DMS53 (cell line): Measurements from ENCODE around the gene MAN2A2.
"Not testable (repeated sequence)": the region's sequence is repeated elsewhere in the genome, so short reads cannot be mapped to it uniquely, and the experiment has no call there.

Experiments used
- DNase-seq: peaks from one replicate; lab custom pipeline; 2025; lab: John Stamatoyannopoulos, UW

Gene MAN2A2

GRCh38 chr15:90918034-90918788 is 15.1 kb downstream of the MAN2A2 start:
- no peak for DNase-seq

DNA sequence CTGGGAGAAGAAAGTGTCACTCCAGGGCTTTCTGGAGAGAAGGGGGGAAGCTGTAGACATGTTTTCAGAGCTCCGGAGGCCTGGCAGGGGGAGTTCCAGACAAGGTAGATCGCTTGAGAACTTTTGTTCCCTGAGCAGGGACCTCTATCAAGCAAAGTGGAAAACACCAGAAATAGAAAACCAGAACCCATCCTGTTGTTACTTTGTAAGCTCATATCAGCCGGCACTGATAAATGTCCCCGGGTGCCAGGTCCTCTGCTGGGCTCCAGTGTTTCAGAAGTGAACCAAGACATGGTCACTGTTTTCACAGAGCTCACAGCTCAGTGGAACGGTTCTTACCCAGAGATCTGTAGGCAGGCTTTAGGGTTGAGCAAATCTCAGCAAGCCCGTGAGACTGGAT is 15.7 kb downstream of the MAN2A2 start:
- no peak for DNase-seq

DNA sequence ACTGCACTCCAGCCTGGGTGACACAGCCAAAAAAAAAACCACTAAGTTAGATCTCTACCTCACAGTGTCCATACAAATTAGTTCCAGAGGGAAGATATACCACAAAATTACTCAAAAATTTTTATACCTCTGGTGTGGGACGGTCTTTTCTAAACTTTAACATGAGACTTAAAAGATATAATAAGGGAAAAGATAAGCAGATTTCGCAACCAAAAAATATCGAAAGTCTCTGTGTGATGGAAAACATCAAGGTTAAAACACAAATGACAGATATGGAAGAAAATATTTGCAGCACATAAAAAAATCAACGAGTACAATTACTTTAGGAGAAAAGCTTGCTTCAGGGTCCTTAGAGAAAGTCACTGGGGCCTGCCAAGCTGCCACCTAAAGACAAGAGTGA is 18.8 kb downstream of the MAN2A2 start:
- DNase-seq, result no peak

DNA sequence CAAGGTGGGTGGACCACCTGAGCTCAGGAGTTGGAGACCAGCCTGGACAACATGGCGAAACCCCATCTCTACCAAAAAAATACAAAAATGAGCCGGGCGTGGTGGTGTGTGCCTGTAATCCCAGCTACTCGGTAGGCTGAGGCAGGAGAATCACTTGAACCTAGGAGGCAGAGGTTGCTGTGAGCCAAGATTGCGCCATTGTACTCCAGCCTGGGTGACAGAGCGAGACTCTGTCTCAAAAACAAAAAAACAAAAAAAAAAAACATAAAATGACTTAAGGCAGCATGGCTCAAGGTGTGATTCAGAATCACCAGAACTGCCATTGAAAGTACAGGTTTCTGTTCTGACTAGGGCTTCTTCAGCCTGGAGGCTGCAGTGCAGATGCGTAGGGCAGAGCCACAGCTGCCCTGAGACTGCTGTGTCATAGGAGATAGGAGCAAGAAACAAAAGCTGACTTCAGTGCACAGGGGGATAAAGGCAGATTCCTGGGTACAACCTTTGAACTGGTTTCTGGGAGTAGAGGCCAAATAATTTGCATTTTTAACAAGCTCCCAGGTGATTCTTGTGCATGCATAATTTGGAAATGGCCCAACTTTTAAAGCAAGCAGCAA is 19.7 kb downstream of the MAN2A2 start:
- not testable (repeated sequence) for DNase-seq

- DNase-seq, result no peak
Measured at GRCh38 chr15:90924375-90924774, 21.3 kb downstream of the MAN2A2 start.

GRCh38 chr15:90926766-90927165 is 23.7 kb downstream of the MAN2A2 start:
- not testable (repeated sequence) for DNase-seq

GRCh38 chr15:90928106-90928505 is 25.0 kb downstream of the MAN2A2 start:
- DNase-seq, result not testable (repeated sequence)

- DNase-seq, result no peak
Measured at GRCh38 chr15:90929246-90930019, 26.3 kb downstream of the MAN2A2 start.

DNA sequence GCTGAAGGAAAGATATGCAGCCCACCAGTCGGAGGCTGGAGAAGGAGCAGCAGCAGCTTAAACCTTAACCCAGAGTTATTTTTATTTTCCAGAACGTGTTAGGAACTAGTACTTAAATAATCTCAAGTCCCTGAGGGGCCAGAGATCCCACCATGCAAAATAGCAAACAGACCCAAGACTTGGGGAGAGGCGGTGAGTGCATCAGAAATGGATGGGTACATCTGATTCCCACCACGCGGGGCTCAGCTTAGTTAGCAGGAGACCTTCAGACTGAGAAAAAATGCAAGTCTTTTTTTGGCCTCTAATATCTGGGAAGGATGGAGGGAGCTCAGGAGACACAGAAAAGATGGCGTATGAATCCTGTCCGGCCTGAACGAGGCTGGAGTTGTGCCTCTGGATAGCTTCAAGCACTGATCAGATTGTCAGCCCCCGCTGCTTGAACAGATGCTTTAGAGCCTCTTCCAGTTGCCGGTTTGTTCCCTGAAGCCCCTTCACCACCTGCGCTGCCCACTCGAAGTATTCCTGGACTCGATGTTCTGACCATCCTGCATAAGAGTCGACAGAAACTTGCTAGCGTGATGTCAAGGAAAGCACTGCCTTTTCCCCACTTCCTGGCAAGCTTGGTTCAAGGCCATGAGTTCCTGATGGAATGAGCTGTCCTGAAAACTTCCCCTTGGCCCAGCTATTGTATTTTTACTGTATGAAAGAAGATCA is 27.9 kb downstream of the MAN2A2 start:
- DNase-seq, result peak; percentile 59

- DNase-seq, result no peak
Measured at GRCh38 chr15:90931575-90931827, 28.4 kb downstream of the MAN2A2 start.

DNA sequence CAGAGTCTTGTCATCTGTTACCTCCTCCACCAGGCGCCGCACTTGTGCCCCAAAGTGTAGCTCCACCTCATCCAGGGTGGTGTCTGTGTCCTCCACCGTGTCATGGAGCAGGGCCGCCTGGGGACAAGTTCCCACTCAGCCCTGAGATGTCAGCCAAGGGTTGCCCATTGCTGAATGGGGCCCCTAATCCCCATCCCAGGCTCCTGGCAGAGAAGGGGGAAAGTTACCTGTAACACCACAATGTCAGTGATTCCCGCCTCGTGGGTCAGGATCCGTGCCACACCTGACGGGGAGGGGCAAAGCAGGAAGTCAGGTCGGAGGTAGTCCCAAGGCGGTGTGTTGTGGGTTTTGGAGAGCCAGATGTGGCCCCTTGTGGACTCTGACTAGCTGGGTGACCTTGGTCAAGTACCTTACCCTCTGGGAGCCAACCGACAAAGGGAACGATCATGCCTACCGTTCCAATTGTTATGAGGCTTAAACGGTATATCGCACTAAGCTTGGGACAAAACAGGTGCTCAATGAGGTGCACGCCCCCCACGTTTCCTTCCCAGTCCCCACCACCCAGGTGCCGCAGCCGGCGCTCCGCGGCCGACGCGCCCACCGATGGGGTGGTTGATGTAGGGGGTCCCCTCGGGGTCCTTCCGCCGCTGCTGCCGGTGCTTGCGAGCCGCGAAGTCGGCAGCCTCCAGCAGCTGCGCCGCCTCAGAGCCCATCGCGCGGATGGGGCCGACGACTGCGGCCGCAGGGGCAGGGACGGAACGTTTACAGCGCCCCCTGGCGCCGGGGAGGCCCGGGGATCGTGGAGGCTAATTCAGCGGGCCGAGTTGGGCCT is 28.9 kb downstream of the MAN2A2 start, which contains the start of gene HDDC3:
Gene HDDC3, minus strand, starts transcription at position 722 of the 832 bp plus-strand sequence. Its CDS starts 9 bp downstream, at position 713.
- peak; percentile 94 for DNase-seq

DNA sequence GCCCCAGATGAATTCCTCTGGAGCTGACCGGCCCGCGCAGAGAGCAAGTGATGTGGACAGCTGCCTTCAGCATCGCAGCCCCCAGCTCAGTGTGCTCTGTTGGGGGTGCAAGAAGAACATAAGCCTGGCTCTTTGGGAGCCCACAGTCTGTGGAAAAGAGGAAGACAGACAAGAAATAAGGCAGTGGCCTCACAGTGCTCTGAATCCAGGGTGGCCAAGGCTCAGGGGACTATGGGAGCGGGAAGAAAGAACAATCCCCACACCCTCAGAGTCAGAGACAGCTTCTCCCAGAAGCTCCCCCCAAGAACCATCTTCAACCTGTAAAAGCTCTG is 29.5 kb downstream of the MAN2A2 start:
- DNase-seq, result no peak

DNA sequence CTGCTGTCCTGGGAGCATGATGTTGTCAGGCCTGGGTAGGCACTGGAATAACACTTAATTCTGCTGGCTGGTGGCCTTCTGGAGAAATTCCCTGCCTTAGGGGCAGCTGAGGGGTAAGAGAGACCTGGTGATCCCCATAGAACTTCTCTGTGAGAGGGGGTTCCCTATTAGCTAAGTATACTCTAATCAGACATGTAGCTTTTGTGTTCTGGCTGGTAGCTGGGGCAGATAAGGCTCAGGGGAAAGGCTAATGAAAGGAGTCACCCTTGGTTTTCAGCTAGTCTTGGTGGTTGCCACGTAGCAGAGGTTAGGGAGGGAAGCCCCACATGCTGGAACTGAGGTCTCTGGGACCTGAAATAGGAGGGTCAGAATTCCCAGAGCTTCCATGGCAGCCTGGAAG is 30.2 kb downstream of the MAN2A2 start:
- DNase-seq, result no peak

DNA sequence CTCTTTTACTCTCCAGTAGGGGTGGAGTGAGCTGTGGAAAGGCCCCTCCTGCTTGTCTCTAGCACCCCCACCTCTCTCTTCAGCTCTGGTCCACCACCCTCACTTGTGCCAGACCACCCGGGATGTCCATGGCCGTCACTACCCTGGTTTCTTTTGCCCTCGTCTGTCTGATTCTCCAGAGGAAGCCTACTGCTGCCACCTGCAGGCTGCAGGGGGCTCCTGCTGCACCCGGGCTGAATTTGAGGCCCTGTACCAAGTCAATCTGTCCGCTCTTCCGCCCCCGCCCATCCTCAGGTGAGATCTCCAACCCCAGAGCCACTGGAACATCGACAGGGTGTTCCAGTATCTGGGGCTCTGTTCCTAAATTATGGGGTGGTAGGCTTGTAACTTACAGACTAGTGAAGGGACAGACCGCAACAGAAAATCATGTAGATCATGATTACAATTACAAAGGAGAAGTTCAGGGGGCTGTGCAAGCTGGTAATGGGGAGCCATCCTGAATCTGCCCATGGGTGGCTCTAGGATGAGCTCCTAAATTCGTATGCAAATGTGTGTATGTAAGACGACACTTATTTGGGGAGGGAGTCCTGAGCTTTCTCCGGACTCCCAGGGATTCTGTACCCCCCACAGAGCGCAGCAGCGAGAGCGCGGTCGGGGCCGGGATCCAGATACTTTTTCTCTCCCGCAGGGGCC is 31.3 kb downstream of the MAN2A2 start:
- peak; percentile 91 for DNase-seq

GRCh38 chr15:90934949-90935751 is 32.0 kb downstream of the MAN2A2 start, which contains the start of gene UNC45A:
Gene UNC45A (plus strand): TSS chr15:90935285. CDS start chr15:90935325, 40 bp downstream.
- peak; percentile 95 for DNase-seq

DNA sequence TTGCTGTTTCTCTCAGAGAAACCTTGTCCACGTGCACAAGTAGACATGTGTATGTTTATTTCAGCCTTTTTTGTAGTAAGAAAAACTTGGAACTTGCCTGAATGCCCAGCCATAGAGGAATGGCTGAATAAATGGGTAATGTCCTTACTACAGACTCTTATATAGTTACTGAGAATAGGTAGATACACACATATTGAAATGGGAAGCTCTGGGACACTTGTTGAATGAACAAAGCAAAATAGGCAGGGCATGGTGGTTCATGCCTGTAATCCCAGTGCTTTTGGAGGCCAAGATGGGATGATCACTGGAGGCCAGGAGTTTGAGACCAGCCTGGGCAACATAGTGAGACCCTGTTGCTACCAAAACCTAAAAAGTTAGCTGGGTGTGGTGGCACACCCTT is 33.7 kb downstream of the MAN2A2 start:
- DNase-seq, result no peak

- no peak for DNase-seq
Measured at GRCh38 chr15:90938261-90938660, 35.2 kb downstream of the MAN2A2 start.

- DNase-seq, result no peak
Measured at GRCh38 chr15:90939756-90940155, 36.7 kb downstream of the MAN2A2 start.

DNA sequence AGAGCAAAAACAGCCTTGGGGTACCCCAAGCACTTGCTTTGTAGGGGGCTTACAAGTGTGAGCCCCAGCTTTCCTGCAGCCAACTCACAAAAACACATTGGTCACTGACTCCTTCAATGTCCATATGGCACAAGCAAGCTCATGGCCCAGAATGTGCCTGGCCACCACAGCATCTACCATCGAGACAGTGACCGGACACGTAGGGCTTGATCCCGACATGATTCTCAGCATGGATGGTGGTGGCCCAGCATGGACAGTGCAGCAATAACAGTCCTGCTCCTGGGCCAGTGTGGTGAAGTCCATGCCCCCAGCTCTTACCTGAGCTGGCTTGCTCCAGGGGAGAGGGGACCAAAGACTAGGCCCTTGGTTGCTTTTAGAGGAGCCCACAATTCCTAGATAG is 37.9 kb downstream of the MAN2A2 start:
- DNase-seq, result no peak
